Upper lobe of left lung (tissue), 4 donors: ENCODE measurements around the gene C19orf85.

Source experiments
- POLR2A ChIP-seq, 4 donors: fragments of 450-650 bp; IDR thresholded peaks; one replicate each; pipeline ENCODE4 v1.5.1; 2016 to 2017; ENCODE audit warnings: antibody characterized with exemption in 4 of 4, mild to moderate bottlenecking in 2 of 4
- TF ChIP-seq, protein P1 (sequence below), 6 experiments: fragments of 450-650 bp in 4 of 6; fragments of 200-600 bp in 2 of 6; sonication (generic) in 2 of 6; IDR thresholded peaks; one replicate each; pipeline ENCODE4 v1.5.1; 2016 to 2019; ENCODE audit warnings: antibody characterized with exemption in 6 of 6

DNA sequence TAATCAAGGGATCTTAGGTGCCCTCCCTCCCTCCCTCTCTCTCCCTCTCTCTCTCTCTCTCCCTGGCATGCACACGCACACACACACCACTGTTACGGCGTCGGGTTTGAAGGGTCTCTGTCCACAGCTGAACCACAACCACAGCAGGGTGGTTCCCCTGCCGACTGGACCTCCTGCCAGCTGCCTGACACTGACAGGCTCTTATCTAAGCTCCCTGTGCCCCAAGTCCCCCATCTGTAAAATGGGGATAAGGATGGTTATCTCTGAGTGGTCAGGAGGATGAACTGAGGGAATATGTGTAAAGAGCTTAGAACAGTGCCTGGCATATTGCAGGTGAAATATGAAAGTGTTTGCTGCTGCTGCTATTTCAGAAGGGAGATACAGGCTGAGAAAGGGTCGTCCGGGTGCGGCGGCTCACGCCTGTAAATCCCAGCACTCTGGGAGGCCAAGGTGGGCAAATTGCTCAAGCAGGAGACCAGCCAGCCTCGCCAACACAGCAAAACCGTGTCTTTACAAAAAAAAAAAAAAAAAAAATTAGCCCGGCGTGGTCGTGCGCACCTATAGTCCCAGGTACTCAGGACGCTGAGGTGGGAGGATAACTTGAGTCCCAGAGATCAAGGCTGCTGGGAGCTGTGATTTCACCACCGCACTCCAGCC is 20.6 kb downstream of the C19orf85 start:
- TF ChIP-seq, protein P1, sequence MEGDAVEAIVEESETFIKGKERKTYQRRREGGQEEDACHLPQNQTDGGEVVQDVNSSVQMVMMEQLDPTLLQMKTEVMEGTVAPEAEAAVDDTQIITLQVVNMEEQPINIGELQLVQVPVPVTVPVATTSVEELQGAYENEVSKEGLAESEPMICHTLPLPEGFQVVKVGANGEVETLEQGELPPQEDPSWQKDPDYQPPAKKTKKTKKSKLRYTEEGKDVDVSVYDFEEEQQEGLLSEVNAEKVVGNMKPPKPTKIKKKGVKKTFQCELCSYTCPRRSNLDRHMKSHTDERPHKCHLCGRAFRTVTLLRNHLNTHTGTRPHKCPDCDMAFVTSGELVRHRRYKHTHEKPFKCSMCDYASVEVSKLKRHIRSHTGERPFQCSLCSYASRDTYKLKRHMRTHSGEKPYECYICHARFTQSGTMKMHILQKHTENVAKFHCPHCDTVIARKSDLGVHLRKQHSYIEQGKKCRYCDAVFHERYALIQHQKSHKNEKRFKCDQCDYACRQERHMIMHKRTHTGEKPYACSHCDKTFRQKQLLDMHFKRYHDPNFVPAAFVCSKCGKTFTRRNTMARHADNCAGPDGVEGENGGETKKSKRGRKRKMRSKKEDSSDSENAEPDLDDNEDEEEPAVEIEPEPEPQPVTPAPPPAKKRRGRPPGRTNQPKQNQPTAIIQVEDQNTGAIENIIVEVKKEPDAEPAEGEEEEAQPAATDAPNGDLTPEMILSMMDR (IDR thresholded peaks at IDR 0.05) = no peak
- TF ChIP-seq POLR2A (IDR thresholded peaks at IDR 0.05) = no peak
